Stimulated activated CD4-positive, alpha-beta T cell treated with anti-CD3 and anti-CD28 coated beads, Interleukin-1b, Interleukin-23, amount 100 ng/mL, for 24 hours (primary cell): ENCODE data around the gene FOXE3.

ENCODE experiments used
- DNase-seq, 4 experiments: peaks; one replicate each; pipeline ENCODE4 v3.0.0-alpha.2; 2020; ENCODE audit warnings: low read depth in 4 of 4, low spot score in 1 of 4

FOXE3 gene

GRCh38 chr1:47415728-47416318 is at the start of gene FOXE3:
TSS of gene FOXE3 (plus strand) at chr1:47416285. CDS start at chr1:47416316, 31 bp downstream.
- no peak for DNase-seq

DNA sequence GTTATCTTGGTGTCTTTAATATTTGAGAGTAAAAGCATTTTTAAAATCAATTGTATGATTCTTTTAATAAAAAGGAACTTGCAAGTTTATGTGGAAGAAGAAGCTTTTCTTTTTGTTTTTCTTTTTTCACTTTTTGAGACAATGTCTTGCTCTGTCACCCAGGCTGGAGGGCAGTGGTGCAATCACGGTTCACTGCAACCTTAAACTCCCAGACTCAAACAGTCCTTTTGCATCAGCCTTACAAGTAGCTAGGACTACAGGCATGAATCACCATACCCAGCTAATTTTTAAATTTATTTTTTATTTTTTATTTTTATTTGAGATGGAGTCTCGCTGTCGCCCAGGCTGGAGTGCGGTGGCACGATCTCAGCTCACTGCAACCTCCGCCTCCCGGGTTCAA is 48.4 kb upstream of the FOXE3 start:
- DNase-seq = no peak

- DNase-seq = no peak
Observed at GRCh38 chr1:47371016-47371517, 45.0 kb upstream of the FOXE3 start.

- no peak for DNase-seq
Observed at GRCh38 chr1:47374501-47374900, 41.6 kb upstream of the FOXE3 start.

- DNase-seq = no peak
Observed at GRCh38 chr1:47378147-47378546, 37.9 kb upstream of the FOXE3 start.

DNA sequence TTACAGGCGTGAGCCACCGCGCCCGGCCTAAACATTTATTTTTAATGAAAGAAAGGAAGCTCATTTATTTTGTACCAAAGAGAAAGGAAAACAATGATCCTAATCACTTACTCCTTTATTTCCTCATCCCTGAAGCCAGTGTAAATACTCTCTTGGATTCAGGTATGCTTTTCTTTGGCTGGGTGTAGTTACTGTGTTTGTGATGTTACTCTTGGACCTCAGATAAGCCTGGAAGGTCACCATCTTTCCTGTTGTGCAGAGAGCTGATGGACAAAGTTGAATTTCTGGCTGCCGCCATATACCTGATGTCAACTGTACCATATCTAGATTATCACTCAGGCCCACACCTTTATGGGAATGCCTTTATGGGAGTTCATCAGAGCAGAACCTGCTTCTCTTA is 35.4 kb upstream of the FOXE3 start:
- DNase-seq = no peak

- no peak for DNase-seq
Observed at GRCh38 chr1:47382399-47382983, 33.6 kb upstream of the FOXE3 start.

DNA sequence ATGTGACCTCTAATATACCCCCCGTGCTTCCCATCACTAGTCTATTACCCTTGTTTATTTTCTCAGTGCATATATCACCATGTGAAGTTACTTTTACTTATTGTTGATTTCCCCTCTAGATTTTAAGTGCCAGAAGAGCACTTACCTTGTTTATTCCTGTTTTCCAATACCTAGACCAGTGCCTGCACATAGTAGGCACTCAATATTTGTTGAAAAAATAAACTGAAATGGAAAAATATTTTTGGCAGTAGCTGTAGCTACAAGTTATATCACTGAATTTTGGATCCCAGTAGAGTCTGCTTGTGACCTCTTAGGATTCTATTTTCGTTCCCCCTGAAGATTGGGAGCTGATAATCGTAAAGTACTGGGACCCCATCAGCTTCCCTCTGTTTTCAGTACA is 32.0 kb upstream of the FOXE3 start:
- DNase-seq = no peak

- no peak for DNase-seq
Observed at GRCh38 chr1:47385020-47385419, 31.1 kb upstream of the FOXE3 start.

- DNase-seq = no peak
Observed at GRCh38 chr1:47386268-47386667, 29.8 kb upstream of the FOXE3 start.

- no peak for DNase-seq
Observed at GRCh38 chr1:47388030-47388890, 27.8 kb upstream of the FOXE3 start.

- peak in 3 of 4 experiments; percentile 4 to 28 (median 17) for DNase-seq
Observed at GRCh38 chr1:47388891-47389238, 27.2 kb upstream of the FOXE3 start.

DNA sequence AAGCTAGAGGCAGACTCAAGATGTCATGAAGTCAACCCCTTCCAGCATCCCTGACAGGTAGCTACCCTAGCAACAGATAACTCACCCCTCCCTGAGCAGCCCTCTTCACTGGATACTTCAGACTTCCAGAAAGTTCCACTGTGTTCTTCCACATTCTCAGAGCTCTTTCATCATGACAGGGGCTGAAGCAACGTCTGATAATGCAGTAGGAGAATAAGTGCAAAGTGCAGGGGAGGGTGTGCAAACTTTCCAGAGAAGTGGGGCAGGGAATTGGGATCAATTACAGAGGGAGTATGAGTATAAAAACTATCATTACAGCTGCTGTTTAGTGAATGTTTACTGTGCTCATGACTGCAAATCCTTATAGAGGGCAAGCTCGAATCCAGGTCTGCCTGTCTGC is 26.4 kb upstream of the FOXE3 start:
- DNase-seq = no peak

DNA sequence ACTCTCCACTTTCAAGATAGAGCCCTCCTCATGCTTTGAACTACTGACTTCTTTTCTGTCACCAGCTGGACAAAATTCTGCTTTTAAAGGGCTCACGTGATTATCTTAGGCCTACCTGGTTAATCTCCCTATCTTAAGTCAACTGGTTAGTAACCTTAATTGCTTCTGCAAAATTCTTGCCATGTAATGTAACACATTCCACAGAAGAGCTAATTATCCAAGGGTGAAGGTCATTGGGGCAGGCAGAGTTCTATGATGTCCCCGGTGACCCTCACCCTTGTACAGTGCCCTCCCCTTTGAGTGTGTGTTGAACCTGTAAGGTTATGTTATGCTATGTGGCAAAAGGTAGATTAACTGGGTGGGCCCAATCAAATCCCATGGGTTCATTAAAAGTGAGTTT is 25.2 kb upstream of the FOXE3 start:
- no peak for DNase-seq

DNA sequence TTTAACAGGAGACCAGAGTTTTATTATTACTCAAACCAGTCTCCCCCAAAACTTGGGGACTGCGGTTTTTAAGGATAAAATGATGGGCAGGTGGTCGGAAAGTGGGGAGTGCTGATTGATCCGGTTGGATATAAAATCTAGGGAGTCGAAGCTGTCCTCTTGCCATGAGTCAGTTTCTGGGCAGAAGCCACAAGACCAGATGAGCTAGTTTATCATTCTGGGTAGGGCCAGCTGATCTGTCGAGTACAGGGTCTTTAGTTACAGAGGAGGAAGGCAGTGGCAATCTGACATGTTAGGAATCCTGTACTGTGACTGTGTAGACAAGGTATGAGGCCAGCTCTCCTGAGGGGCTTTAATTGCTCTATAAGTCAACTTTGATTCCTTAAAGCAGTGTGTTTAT is 22.9 kb upstream of the FOXE3 start:
- DNase-seq = no peak

- no peak for DNase-seq
Observed at GRCh38 chr1:47395433-47395832, 20.7 kb upstream of the FOXE3 start.

DNA sequence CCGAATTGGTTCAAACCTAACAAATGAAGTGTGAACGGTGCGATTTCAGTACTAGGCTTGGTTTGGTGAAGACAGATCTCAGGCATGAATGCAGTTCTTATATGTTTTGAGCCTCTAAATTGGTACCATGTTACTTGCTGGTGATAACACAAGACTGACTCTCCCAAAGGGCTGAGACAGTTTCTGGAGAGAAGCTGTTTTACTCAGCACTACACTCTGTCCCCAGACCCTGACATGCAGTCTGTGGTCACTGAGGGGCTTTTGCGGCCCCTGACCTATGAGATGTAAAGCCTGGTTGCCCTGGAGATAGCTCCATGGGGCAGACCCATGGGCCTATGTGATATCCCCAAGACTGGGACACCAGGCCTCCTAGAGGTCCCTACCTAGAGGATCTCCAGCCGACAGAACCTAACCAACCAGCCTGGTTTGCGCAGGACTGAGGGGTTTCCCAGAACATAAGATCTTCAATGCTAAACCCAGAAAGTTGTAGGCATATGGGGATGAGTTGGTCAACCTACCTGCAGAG is 19.4 kb upstream of the FOXE3 start:
- no peak for DNase-seq

GRCh38 chr1:47399138-47399845 is 16.8 kb upstream of the FOXE3 start:
- no peak for DNase-seq

- DNase-seq = no peak
Observed at GRCh38 chr1:47399846-47400155, 16.3 kb upstream of the FOXE3 start.

- no peak for DNase-seq
Observed at GRCh38 chr1:47401761-47402160, 14.3 kb upstream of the FOXE3 start.

GRCh38 chr1:47402591-47402990 is 13.5 kb upstream of the FOXE3 start:
- DNase-seq = no peak
